ENCODE results near the gene GAA. TPM values are rescaled to one million over a fixed set of nuclear protein-coding genes. Genes with fewer than 3 reads are reported as not detected.
A peak's percentile ranks its signal among the peaks of the same experiment; 100 is the strongest.

GAA gene
- polyA plus RNA-seq, 6 donors from 2014 or later = 6.5 to 18.2 (median 14.5) TPM

DNA sequence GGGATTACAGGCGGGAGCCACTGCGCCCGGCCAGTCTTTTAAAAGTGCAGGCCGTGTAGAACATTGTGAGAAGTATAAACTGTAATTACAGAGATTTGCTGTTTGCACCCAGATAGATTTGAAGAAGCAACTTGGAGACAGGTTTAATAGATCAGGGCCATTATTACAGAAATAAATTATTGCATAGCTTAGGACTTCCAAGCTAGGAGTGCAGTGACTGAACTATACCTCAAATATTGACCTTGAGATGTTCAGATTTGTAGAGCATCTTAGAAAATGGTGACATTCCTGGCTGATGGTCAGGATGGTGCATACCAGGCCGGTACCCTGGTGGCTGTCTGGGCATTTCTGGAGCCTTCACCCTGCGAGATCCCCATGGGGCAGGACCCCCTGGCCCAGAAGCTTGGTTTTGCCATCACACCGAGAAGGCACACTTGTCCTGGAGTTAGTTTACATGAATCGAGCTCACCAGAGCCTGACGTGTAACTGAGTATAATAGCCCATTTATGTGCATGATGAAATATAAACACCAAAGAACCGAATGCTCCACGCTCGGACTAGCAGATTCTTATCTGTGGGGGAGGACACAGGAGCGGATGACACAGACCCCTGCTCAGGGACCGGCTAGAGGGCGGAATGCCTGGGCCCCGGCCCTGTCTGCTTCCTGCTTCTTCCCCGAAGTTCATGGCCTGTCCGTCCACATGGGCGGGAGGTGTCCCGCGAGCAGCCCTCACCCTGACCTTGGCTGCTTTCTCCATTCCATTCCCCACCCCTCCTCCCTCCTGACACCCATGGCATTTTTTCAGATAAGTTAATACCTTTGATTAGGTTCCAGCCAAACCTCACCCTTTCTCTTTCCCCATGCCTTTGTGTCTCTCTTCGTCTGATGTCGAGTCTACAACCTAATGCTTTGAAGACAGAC, 32.8 kb upstream of the GAA start:
- no peak for ATAC-seq (ENCODE audit: low read depth in 2 of 2)
- Mint-ChIP-seq H3K27me3 (peaks cover 0 to 9% (median 3%) of the 10 kb centered on the region in 3 donors), H3K27ac (no peak overlapping the region), H3K36me3 (no peaks in the 10 kb centered on the region), H3K4me1 (peaks cover 0 to 8% (median 0%) of the 10 kb centered on the region in 3 donors), H3K4me3 (no peak overlapping the region), H3K9me3 (peaks cover 0 to 3% (median 0%) of the 10 kb centered on the region in 7 donors)
- DNase-seq = no peak

DNA sequence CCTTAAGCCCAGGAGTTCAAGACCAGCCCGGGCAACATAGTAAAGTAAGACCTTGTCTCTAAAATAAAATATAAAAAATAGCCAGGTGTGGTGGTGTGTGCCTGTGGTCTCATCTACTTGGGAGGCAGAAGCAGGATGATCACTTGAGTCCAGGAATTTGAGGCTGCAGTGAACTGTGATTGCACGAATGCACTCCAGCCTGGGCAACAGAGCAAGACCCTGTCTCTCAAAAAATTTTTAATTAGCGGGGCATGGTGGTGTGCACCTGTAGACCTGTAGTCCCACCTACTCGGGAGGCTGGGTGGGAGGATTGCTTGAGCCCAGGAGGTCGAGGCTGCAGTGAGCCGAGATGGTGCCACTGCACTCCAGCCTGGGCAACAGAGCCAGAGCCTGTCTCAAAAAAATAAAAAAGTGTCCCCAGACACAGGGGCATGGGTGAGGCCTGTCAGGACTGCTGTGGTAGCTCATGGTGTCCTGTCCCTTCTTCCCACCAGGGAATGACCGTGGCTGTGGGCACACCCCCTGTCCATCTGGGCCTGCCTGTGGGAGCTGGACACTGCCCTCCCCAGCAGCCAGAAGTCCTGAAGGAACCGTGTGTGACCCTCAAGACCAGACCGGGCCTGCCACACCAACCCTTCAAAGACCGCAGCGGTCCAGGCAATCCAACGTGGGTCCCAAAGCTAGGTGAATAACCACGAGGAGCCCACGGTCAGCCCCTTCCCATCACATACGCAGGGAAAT, 30.8 kb upstream of the GAA start:
- DNase-seq = no peak
- no peak overlapping the region for H3K27ac Mint-ChIP-seq
- no peak for ATAC-seq (ENCODE audit: low read depth in 2 of 2)
- no peak overlapping the region for H3K4me3 Mint-ChIP-seq
- no peaks in the 10 kb centered on the region for H3K36me3 Mint-ChIP-seq
- peaks cover 0 to 9% (median 3%) of the 10 kb centered on the region in 3 donors for H3K27me3 Mint-ChIP-seq
- H3K9me3 Mint-ChIP-seq = peaks cover 0 to 3% (median 0%) of the 10 kb centered on the region in 7 donors
- H3K4me1 Mint-ChIP-seq = peaks cover 0 to 8% (median 0%) of the 10 kb centered on the region in 3 donors

- no peak overlapping the region for H3K4me3 Mint-ChIP-seq
- DNase-seq = no peak
- H3K27me3 Mint-ChIP-seq = peaks cover 0 to 9% (median 8%) of the 10 kb centered on the region in 3 donors
- H3K36me3 Mint-ChIP-seq = no peaks in the 10 kb centered on the region
- no peak for ATAC-seq (ENCODE audit: low read depth in 2 of 2)
- H3K9me3 Mint-ChIP-seq = peaks cover 0 to 3% (median 0%) of the 10 kb centered on the region in 7 donors
- no peak overlapping the region for H3K27ac Mint-ChIP-seq
- H3K4me1 Mint-ChIP-seq = peaks cover 0 to 8% (median 0%) of the 10 kb centered on the region in 3 donors
Measured at GRCh38 chr17:80071116-80071841, 30.1 kb upstream of the GAA start.

DNA sequence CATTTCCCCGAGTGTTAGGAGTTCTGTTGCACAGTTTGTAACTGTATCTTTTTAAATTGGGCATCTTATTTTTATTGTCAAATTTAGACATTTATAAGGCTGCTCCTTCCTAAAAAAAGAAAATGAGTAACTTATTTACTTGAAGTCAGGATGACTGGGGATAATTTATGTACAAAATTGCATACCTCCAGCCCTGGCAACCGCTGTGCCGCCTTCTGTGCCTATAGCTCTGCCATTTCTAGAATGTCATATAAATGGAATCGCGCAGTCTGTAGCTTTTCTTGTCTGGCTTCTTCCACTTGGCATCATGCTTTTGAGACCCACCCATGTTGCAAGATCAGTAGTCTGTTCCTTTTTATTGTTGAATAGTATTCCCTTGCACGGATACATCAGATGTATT, 29.0 kb upstream of the GAA start:
- no peak for ATAC-seq (ENCODE audit: low read depth in 2 of 2)
- Mint-ChIP-seq H3K4me1 (peaks cover 0 to 8% (median 0%) of the 10 kb centered on the region in 3 donors), H3K36me3 (no peaks in the 10 kb centered on the region), H3K27me3 (peaks cover 0 to 9% (median 8%) of the 10 kb centered on the region in 3 donors), H3K9me3 (no peaks in the 10 kb centered on the region), H3K4me3 (peak overlapping the region in 1 of 8 donors; percentile 44), H3K27ac (no peak overlapping the region)
- DNase-seq = no peak

- Mint-ChIP-seq H3K27ac (no peak overlapping the region), H3K9me3 (no peaks in the 10 kb centered on the region), H3K36me3 (no peaks in the 10 kb centered on the region), H3K27me3 (peaks cover 7 to 12% (median 8%) of the 10 kb centered on the region in 3 donors), H3K4me1 (peaks cover 4 to 6% (median 6%) of the 10 kb centered on the region in 3 donors), H3K4me3 (no peak overlapping the region)
- DNase-seq = no peak
- ATAC-seq (ENCODE audit: low read depth in 2 of 2) = no peak
Measured at GRCh38 chr17:80080081-80080480, 21.3 kb upstream of the GAA start.

- Mint-ChIP-seq H3K4me1 (peaks cover 4 to 6% (median 6%) of the 10 kb centered on the region in 3 donors), H3K27me3 (peaks cover 3 to 19% (median 9%) of the 10 kb centered on the region in 3 donors), H3K27ac (no peak overlapping the region), H3K36me3 (no peaks in the 10 kb centered on the region), H3K4me3 (no peak overlapping the region), H3K9me3 (no peaks in the 10 kb centered on the region)
- ATAC-seq (ENCODE audit: low read depth in 2 of 2) (no peak), DNase-seq (no peak)
Measured at GRCh38 chr17:80081596-80081995, 19.8 kb upstream of the GAA start.

GRCh38 chr17:80082403-80083135, 18.8 kb upstream of the GAA start:
- H3K27ac Mint-ChIP-seq = peak overlapping the region in 2 of 6 donors; percentile 44 to 76
- peak; percentile 46 for DNase-seq
- peak; percentile 23 to 45 for ATAC-seq (ENCODE audit: low read depth in 2 of 2)
- H3K36me3 Mint-ChIP-seq = no peaks in the 10 kb centered on the region
- peaks cover 4 to 6% (median 6%) of the 10 kb centered on the region in 3 donors for H3K4me1 Mint-ChIP-seq
- H3K27me3 Mint-ChIP-seq = peaks cover 3 to 19% (median 17%) of the 10 kb centered on the region in 3 donors
- H3K9me3 Mint-ChIP-seq = no peaks in the 10 kb centered on the region
- no peak overlapping the region for H3K4me3 Mint-ChIP-seq

GRCh38 chr17:80083136-80083661, 18.2 kb upstream of the GAA start:
- no peaks in the 10 kb centered on the region for H3K36me3 Mint-ChIP-seq
- H3K4me3 Mint-ChIP-seq = no peak overlapping the region
- peaks cover 4 to 6% (median 6%) of the 10 kb centered on the region in 3 donors for H3K4me1 Mint-ChIP-seq
- ATAC-seq (ENCODE audit: low read depth in 2 of 2) (no peak), DNase-seq (no peak)
- H3K27me3 Mint-ChIP-seq = peaks cover 3 to 19% (median 17%) of the 10 kb centered on the region in 3 donors
- H3K9me3 Mint-ChIP-seq = no peaks in the 10 kb centered on the region
- H3K27ac Mint-ChIP-seq = no peak overlapping the region

GRCh38 chr17:80084773-80085172, 16.6 kb upstream of the GAA start:
- no peaks in the 10 kb centered on the region for H3K36me3 Mint-ChIP-seq
- no peak overlapping the region for H3K27ac Mint-ChIP-seq
- H3K27me3 Mint-ChIP-seq = peaks cover 8 to 21% (median 19%) of the 10 kb centered on the region in 3 donors
- H3K9me3 Mint-ChIP-seq = peaks cover 0 to 1% (median 0%) of the 10 kb centered on the region in 7 donors
- ATAC-seq (ENCODE audit: low read depth in 2 of 2) = no peak
- no peak for DNase-seq
- H3K4me1 Mint-ChIP-seq = peaks cover 4 to 6% (median 6%) of the 10 kb centered on the region in 3 donors
- H3K4me3 Mint-ChIP-seq = no peak overlapping the region

GRCh38 chr17:80086081-80086480, 15.3 kb upstream of the GAA start:
- H3K9me3 Mint-ChIP-seq = peaks cover 0 to 1% (median 0%) of the 10 kb centered on the region in 7 donors
- H3K27ac Mint-ChIP-seq = no peak overlapping the region
- H3K4me3 Mint-ChIP-seq = no peak overlapping the region
- H3K36me3 Mint-ChIP-seq = no peaks in the 10 kb centered on the region
- peaks cover 4 to 6% (median 6%) of the 10 kb centered on the region in 3 donors for H3K4me1 Mint-ChIP-seq
- H3K27me3 Mint-ChIP-seq = peaks cover 5 to 21% (median 14%) of the 10 kb centered on the region in 3 donors
- ATAC-seq (ENCODE audit: low read depth in 2 of 2) = no peak
- DNase-seq = no peak

- Mint-ChIP-seq H3K4me3 (no peak overlapping the region), H3K27ac (no peak overlapping the region), H3K27me3 (peaks cover 5 to 21% (median 14%) of the 10 kb centered on the region in 3 donors), H3K4me1 (peaks cover 4 to 6% (median 6%) of the 10 kb centered on the region in 3 donors), H3K9me3 (peaks cover 0 to 1% (median 0%) of the 10 kb centered on the region in 7 donors), H3K36me3 (no peaks in the 10 kb centered on the region)
- no peak for DNase-seq
- ATAC-seq (ENCODE audit: low read depth in 2 of 2) = no peak
Measured at GRCh38 chr17:80086616-80087015, 14.8 kb upstream of the GAA start.
